Sciatic nerve (tissue), 2 donors: Measurements from ENCODE around the gene FOXA2. TPM values are rescaled to one million over a fixed set of nuclear protein-coding genes. Genes with fewer than 3 reads are reported as not detected.

Experiments
- ATAC-seq: fragments of 200-7000 bp; cut with Tn5 transposase; one replicate; pipeline ENCODE4 v1.9.1; 2020; ENCODE audit warnings: mild to moderate bottlenecking, moderate library complexity
- DNase-seq: peaks from one replicate; pipeline ENCODE4 v3.0.0-alpha.2; 2020; ENCODE audit warnings: low spot score
- intact Hi-C: fragments of 100-400 bp; cut with DNase I; formaldehyde crosslinking; loops from one replicate; pipeline ENCODE4 v1.14.2; 2022
- total RNA-seq: library from RNA; stranded (reverse); fragmentation: NEBNext Ultra II Directional; extraction: Animal tissue kit (Norgen Biotek cat#: 25700); gene quantifications from one replicate; pipeline ENCODE4 v1.2.1, GENCODE V29; 2021
- donor health status: DM: no; HTN: no; CAD: no.
- donor health status: DM: no; HTN: no; CAD: no.

The FOXA2 gene
- total RNA-seq, 1 donor from 2014 or later: not detected

- DNase-seq (no peak), ATAC-seq (no peak)
- intact Hi-C loops: no loop called here
These were observed 9.8 kb downstream of the FOXA2 start for GRCh38 chr20:22574545-22575086.

GRCh38 chr20:22572491-22572890, 11.9 kb downstream of the FOXA2 start:
- DNase-seq (no peak), ATAC-seq (no peak)
- intact Hi-C loops: no loop called here

GRCh38 chr20:22572023-22572422, 12.3 kb downstream of the FOXA2 start:
- ATAC-seq (no peak), DNase-seq (no peak)

GRCh38 chr20:22569353-22569752, 15.0 kb downstream of the FOXA2 start:
- intact Hi-C loops: no loop called here
- DNase-seq: no peak
- ATAC-seq: no peak

More at GRCh38 chr20:22572023-22572422, 12.3 kb downstream of the FOXA2 start:
- intact Hi-C loops: no loop called here

- intact Hi-C loops: no loop called here
- no peak for DNase-seq
These were observed 15.5 kb downstream of the FOXA2 start for GRCh38 chr20:22568872-22569344.

GRCh38 chr20:22567944-22568871, 16.2 kb downstream of the FOXA2 start:
- DNase-seq (no peak), ATAC-seq (no peak)
- intact Hi-C loops: no loop called here

More at GRCh38 chr20:22568872-22569344, 15.5 kb downstream of the FOXA2 start:
- ATAC-seq: no peak

- DNase-seq (no peak), ATAC-seq (no peak)
- intact Hi-C loops: no loop called here
These were observed 17.3 kb downstream of the FOXA2 start for GRCh38 chr20:22566876-22567658.

GRCh38 chr20:22563062-22563965, 21.1 kb downstream of the FOXA2 start:
- DNase-seq (no peak), ATAC-seq (no peak)
- intact Hi-C loops: no loop called here

- DNase-seq (no peak), ATAC-seq (no peak)
- intact Hi-C loops: no loop called here
These were observed 21.8 kb downstream of the FOXA2 start for GRCh38 chr20:22562620-22563019.

- ATAC-seq (no peak), DNase-seq (no peak)
- intact Hi-C loops: no loop called here
These were observed 22.3 kb downstream of the FOXA2 start for GRCh38 chr20:22561965-22562577.

GRCh38 chr20:22560817-22561216, 23.6 kb downstream of the FOXA2 start:
- intact Hi-C loops: no loop called here
- DNase-seq (no peak), ATAC-seq (no peak)

- ATAC-seq (no peak), DNase-seq (no peak)
- intact Hi-C loops: no loop called here
These were observed 24.6 kb downstream of the FOXA2 start for GRCh38 chr20:22559711-22560318.

GRCh38 chr20:22557403-22558276, 26.7 kb downstream of the FOXA2 start:
- no peak for DNase-seq
- intact Hi-C loops: no loop called here
- no peak for ATAC-seq

GRCh38 chr20:22556565-22557056, 27.8 kb downstream of the FOXA2 start:
- no peak for DNase-seq
- ATAC-seq: no peak
- intact Hi-C loops: no loop called here

GRCh38 chr20:22555791-22556564, 28.4 kb downstream of the FOXA2 start:
- intact Hi-C loops: no loop called here
- DNase-seq (no peak), ATAC-seq (no peak)

- intact Hi-C loops: no loop called here
- DNase-seq: no peak
- ATAC-seq: no peak
These were observed 30.0 kb downstream of the FOXA2 start for GRCh38 chr20:22554391-22554790.
